Activated T-cell treated with anti-CD3 and anti-CD28 coated beads for 24 hours (primary cell): ENCODE data around the gene RPL21.

ENCODE experiments used
- DNase-seq: peaks from one replicate; pipeline ENCODE4 v3.0.0-alpha.2; 2020; ENCODE audit warnings: low read depth

Gene RPL21

GRCh38 chr13:27258637-27259386 is 7.5 kb downstream of the RPL21 start:
- no peak for DNase-seq

DNA sequence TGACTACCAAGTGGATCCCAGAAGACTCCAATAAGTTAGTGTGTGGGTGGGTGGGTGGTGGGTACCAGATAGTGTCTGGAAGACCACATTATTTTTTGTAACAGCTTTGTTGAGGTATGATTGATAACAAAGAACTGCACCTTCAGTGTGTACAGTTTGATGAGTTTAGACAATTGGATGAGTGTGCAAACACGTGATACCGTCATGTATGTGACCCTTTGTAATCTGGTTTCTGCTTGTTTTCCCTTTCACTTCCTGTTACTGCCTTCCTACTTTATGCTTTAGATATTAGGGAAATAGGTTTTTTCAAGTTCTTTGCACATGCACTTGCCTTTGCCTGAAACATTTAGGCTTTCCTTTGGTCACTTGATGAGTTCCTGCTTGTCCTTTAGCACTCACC is 8.5 kb downstream of the RPL21 start:
- DNase-seq = no peak

GRCh38 chr13:27261396-27261795 is 10.0 kb downstream of the RPL21 start:
- no peak for DNase-seq

DNA sequence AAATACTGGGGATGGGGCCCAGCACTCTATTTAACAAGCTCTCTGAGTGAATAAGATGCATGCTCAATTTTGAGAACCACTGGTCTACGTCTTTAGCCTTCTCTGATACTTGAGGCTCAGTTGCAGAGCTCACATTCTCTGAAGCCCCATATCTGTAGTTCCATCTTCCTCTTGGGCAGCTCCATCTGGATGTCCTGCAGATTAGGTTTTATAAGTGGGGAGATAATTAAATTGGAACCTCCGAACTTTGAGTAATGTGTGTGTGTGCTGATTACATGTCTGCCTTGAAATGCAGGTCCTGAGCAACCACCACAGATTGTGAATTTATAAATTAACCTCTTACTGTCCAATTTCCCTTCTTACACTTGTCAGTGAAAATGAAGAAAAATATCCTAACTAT is 12.1 kb downstream of the RPL21 start:
- no peak for DNase-seq

GRCh38 chr13:27264181-27264580 is 12.8 kb downstream of the RPL21 start:
- DNase-seq = no peak

DNA sequence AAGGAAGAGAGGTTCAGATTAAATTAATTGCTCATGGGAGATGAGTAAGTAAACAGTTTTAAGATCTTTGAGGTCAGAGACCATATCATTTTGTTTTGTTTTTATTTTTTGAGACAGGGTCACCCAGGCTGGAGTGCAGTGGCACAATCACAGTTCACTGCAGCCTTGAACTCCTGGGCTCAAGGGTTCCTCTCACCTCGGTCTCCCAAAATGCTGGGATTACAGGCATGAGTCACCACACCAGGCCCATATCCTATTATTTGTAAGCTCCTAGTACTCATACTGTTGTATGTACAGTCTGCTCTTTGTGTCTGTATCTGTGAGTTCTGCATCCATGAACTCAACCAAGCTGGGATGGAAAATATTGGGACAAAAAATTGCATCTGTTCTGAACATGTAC is 13.3 kb downstream of the RPL21 start:
- DNase-seq = no peak

DNA sequence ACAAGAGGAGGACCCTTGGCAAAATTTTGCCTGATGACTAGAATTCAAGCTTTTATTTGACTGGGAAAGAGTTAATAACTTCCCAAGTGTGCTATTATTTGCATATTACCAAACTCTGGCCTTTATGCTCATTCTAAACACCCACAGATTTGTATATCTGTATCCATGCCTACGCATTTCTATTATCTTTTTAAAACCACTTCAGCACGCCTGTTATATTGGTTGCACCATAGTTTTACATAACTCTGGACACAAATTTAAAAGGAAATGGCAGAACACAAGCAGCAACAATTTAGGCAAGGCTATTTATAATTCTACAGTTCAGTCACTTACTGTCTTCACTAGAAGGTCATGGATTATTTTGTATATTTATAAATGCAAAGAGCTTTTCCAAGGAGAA is 15.6 kb downstream of the RPL21 start:
- no peak for DNase-seq

- DNase-seq = no peak
Measured at GRCh38 chr13:27267596-27267995, 16.2 kb downstream of the RPL21 start.

GRCh38 chr13:27269114-27269665 is 17.8 kb downstream of the RPL21 start:
- no peak for DNase-seq

GRCh38 chr13:27270594-27271520 is 19.5 kb downstream of the RPL21 start, which contains the start of gene RASL11A:
Gene RASL11A (plus strand): TSS chr13:27270830. CDS start chr13:27270945, 115 bp downstream.
- DNase-seq = peak; percentile 61

- no peak for DNase-seq
Measured at GRCh38 chr13:27271570-27272096, 20.3 kb downstream of the RPL21 start.

- DNase-seq = no peak
Measured at GRCh38 chr13:27273658-27274425, 22.5 kb downstream of the RPL21 start.

GRCh38 chr13:27274631-27275030 is 23.3 kb downstream of the RPL21 start:
- no peak for DNase-seq

- DNase-seq = no peak
Measured at GRCh38 chr13:27276188-27276587, 24.8 kb downstream of the RPL21 start.

DNA sequence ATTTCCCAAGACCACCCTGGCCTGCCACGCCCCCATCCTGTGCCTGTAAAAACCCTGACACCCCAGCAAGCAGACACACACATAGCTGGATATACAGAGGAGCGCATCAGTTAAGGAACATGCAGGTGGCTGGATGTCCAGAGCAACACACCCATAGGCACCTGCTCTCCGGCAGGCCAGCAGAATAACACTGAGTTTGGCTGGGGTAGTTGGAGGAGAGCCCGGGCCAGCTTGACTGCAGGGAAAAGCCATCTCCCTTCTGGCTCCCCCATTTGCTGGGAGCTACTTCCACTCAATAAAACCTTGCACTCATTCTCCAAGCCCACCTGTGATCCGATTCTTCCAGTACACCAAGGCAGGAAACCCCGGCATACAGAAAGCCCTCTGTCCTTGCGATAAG is 28.1 kb downstream of the RPL21 start:
- DNase-seq = no peak

DNA sequence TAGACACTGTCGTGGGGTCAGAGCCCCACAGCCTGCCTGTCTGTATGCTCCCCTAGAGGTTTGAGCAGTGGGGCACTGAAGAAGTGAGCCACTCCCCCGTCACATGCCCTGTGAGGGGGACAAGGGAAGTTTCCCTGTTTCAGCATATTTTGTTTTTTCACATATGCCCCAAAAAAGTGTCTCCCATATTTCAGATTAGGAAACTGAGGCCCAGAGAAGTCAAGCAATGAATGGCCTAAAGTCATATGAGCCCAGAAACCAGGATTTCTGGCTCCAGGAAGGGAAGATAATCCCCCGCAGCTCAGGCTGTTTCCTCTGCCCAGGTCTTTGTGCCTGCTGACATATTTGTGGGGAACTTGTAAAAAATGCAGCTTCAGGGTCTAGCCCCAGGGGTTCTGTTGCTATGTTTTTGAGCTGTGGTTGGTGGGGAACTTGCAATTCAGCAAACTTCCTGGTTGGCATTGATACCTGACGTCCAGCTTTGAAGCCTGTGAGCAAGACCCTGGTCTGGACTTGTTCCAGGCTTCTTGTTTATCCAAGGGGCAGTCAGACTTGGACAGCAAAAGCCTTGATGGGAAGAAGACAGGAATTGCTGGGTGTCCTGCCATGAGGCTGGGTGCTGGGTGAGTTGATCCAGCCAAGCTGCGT is 28.8 kb downstream of the RPL21 start:
- no peak for DNase-seq

DNA sequence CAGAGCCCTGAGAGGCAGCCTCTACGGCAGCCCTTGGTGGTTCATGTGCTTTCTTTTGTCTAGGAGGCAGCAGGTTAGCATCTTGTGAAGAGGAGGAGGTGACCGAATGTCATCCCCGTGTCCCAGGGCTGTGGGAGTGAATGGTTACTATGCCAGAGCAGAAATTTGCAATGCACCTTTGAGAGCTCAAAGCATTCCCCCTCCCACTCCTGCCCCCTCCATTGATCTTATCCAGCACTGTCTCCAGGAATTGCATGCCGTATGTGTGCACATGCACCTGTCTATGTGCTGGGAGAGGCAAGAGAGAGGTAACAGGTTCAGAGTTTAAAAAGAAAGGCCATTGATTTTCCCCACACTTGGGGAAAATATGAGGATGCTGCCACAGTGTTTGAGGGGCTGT is 29.5 kb downstream of the RPL21 start:
- DNase-seq = no peak

DNA sequence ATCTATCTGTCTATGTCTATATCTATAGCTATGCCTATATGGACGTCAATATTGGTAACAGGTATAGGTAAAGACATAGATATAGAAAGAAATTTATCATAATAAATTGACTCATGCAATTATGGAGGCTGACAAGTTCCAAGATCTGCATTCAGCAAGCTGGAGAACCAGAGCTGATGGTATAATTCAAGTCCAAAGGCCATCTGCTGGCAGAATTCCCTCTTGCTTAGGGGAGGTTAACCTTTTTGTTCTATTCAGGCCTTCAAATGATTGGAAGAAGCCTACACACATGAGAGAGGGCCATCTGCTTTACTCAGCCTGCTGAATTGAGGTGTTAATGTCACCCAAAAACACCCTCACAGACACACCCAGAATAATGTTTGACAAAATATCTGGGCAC is 30.1 kb downstream of the RPL21 start:
- no peak for DNase-seq

DNA sequence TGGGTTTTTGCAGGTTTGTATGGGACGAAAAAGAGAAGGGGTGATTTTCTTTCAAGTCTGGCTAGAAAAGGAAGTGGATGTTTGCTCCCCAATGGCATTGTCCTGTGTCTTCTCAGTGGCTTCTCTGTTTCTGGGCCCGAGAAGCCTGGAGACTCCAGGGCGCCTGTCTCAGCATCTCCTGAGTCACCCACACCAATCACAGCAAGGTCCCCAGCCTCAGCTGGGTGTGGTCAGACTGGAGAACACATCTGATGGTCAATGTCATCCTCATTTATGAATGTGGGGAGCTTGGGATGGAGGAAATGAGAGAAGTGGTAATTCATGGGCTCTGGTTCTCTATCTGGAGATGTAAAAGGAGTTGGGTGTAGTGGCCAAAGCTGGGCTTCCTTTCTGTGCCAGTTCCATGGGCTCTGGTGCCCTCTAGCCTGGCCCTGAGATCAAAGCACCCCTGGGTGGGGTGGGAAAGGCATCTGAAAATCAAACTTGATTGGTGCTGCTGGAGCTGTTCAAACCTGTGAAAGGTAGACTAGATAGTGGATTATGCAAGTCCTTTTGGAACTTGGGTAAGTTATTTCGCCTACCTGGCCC is 32.6 kb downstream of the RPL21 start:
- DNase-seq = no peak

DNA sequence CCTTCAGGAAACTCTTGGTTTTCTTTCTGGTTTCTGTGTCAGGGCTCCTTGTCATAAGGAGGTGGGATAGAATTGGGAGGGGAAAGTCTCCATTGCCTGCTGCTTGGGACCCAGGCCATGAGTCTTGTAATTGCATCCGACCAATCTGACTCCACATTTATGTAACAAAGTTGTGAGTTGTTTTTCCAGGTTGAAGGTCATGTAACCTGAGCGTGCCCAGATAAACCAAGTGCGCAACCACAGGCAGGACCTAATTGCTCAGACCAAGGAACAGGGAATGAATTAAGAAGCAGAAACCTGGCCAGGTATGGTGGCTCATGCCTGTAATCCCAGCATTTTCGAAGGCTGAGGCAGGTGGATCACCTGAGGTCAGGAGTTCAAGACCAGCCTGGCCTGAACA is 37.0 kb downstream of the RPL21 start:
- DNase-seq = no peak
